H1 (cell line): ENCODE measurements around the gene SLC4A1AP. TPM values are rescaled to one million over a fixed set of nuclear protein-coding genes. Genes with fewer than 3 reads are reported as not detected.
A peak's percentile ranks its signal among the peaks of the same experiment; 100 is the strongest.

Experiments used
- ATF2 ChIP-seq: IDR thresholded peaks from 2 replicates; pipeline ENCODE4 v1.6.1; 2012; ENCODE audit warnings: low read length, inconsistent platforms
- BCL11A ChIP-seq, 2 experiments: IDR thresholded peaks; one replicate each; pipeline ENCODE4 v1.6.1; 2011; ENCODE audit warnings: low read depth in 2 of 2, low read length in 2 of 2, mild to moderate bottlenecking in 2 of 2
- BRCA1 ChIP-seq: IDR thresholded peaks from 2 replicates; pipeline ENCODE4 v1.6.1; 2012; ENCODE audit warnings: low read depth, low read length, improper control_type of control experiment
- CEBPB ChIP-seq: IDR thresholded peaks from 2 replicates; pipeline ENCODE4 v1.6.1; 2012; ENCODE audit warnings: low read depth, low read length
- CHD2 ChIP-seq: IDR thresholded peaks from 2 replicates; pipeline ENCODE4 v1.6.1; 2012; ENCODE audit warnings: low read length, improper control_type of control experiment
- E2F6 ChIP-seq: IDR thresholded peaks from 2 replicates; pipeline ENCODE4 v1.6.1; 2012; ENCODE audit warnings: inconsistent platforms
- EGR1 ChIP-seq: IDR thresholded peaks from 2 replicates; pipeline ENCODE4 v1.6.1; 2011; ENCODE audit warnings: low read depth, low read length, borderline replicate concordance
- EP300 ChIP-seq, 2 experiments: IDR thresholded peaks; 1 replicate in 1 of 2; 2 replicates in 1 of 2; pipeline ENCODE4 v1.6.1; 2011 to 2012; ENCODE audit warnings: low read depth in 2 of 2, low read length in 2 of 2, mild to moderate bottlenecking in 2 of 2, borderline replicate concordance in 1 of 2, inconsistent platforms in 1 of 2, moderate library complexity in 1 of 2
- FOSL1 ChIP-seq: IDR thresholded peaks from 2 replicates; pipeline ENCODE4 v1.6.1; 2011; ENCODE audit warnings: mild to moderate bottlenecking, low read depth, low read length, moderate library complexity; ENCODE audit not compliant: insufficient read depth
- KDM4A ChIP-seq: IDR thresholded peaks from one replicate; pipeline ENCODE4 v1.7.1; 2012; ENCODE audit warnings: low read depth, mild to moderate bottlenecking, moderate library complexity, low read length, inconsistent platforms; ENCODE audit not compliant: severe bottlenecking
- MAFK ChIP-seq: IDR thresholded peaks from 2 replicates; pipeline ENCODE4 v1.6.1; 2012; ENCODE audit warnings: low read depth, mild to moderate bottlenecking, improper control_type of control experiment, low read length
- RBBP5 ChIP-seq: IDR thresholded peaks from 2 replicates; pipeline ENCODE4 v1.7.1; 2012; ENCODE audit warnings: low read depth, mild to moderate bottlenecking, inconsistent platforms, low read length, moderate library complexity, borderline replicate concordance
- RFX5 ChIP-seq: IDR thresholded peaks from 2 replicates; pipeline ENCODE4 v1.6.1; 2011; ENCODE audit warnings: low read depth, low read length, improper control_type of control experiment, borderline replicate concordance
- TAF1 ChIP-seq: IDR thresholded peaks from 2 replicates; pipeline ENCODE4 v1.6.1; 2011; ENCODE audit warnings: mild to moderate bottlenecking, low read depth, low read length
- TBP ChIP-seq: IDR thresholded peaks from 2 replicates; pipeline ENCODE4 v1.6.1; 2011; ENCODE audit warnings: low read depth, low read length, improper control_type of control experiment
- TCF12 ChIP-seq: IDR thresholded peaks from 2 replicates; pipeline ENCODE4 v1.6.1; 2011; ENCODE audit warnings: low read depth, mild to moderate bottlenecking, low read length
- TEAD4 ChIP-seq: IDR thresholded peaks from 2 replicates; pipeline ENCODE4 v1.6.1; 2012; ENCODE audit warnings: low read depth, low read length, inconsistent platforms, mixed read lengths
- ZNF274 ChIP-seq: IDR thresholded peaks from 2 replicates; pipeline ENCODE4 v1.7.0; 2012; ENCODE audit warnings: low read length, borderline replicate concordance; ENCODE audit errors: extremely low read depth
- polyA plus RNA-seq, 7 experiments: library from polyadenylated mRNA; depleted of rRNA in 3 of 7; stranded (reverse) in 5 of 7; unstranded in 2 of 7; fragments of >200 nt in 5 of 7; fragments of 200-250 nt in 2 of 7; gene quantifications; 1 replicate in 5 of 7; 2 replicates in 1 of 7; 4 replicates in 1 of 7; pipeline versions ENCODE4 v1.2.1 to v1.2.3, GENCODE V29; 2011 to 2013; ENCODE audit warnings: missing spikeins in 2 of 7, mixed read lengths in 2 of 7
- total RNA-seq: library from RNA; stranded (reverse); fragmentation: NEBNext Ultra II Directional; extraction: Animal tissue kit (Norgen Biotek cat#: 25700); gene quantifications from 2 replicates; pipeline ENCODE4 v1.2.1, GENCODE V29; 2021
- TF ChIP-seq, protein P1 (sequence below), 3 experiments: IDR thresholded peaks; 1 replicate in 2 of 3; 2 replicates in 1 of 3; pipeline versions ENCODE4 v1.5.1 to v1.6.1; 2011; ENCODE audit warnings: low read length in 3 of 3, mild to moderate bottlenecking in 3 of 3, inconsistent platforms in 2 of 3, low read depth in 1 of 3, moderate library complexity in 1 of 3; ENCODE audit not compliant: insufficient read depth in 1 of 3; ENCODE audit errors: control extremely low read depth in 1 of 3
- TF ChIP-seq, protein P2 (sequence below): IDR thresholded peaks from 2 replicates; pipeline ENCODE4 v1.6.1; 2012; ENCODE audit warnings: inconsistent platforms

Gene SLC4A1AP
- total and polyA plus RNA-seq, 2 of the 8 experiments (the other 6 are each of a cell fraction or from before 2014, with no cell fraction given), result 8.1 to 18.4 TPM

GRCh38 chr2:27735263-27735904 is 71.7 kb downstream of the SLC4A1AP start (continued):
- TF ChIP-seq, protein P1, sequence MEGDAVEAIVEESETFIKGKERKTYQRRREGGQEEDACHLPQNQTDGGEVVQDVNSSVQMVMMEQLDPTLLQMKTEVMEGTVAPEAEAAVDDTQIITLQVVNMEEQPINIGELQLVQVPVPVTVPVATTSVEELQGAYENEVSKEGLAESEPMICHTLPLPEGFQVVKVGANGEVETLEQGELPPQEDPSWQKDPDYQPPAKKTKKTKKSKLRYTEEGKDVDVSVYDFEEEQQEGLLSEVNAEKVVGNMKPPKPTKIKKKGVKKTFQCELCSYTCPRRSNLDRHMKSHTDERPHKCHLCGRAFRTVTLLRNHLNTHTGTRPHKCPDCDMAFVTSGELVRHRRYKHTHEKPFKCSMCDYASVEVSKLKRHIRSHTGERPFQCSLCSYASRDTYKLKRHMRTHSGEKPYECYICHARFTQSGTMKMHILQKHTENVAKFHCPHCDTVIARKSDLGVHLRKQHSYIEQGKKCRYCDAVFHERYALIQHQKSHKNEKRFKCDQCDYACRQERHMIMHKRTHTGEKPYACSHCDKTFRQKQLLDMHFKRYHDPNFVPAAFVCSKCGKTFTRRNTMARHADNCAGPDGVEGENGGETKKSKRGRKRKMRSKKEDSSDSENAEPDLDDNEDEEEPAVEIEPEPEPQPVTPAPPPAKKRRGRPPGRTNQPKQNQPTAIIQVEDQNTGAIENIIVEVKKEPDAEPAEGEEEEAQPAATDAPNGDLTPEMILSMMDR (IDR thresholded peaks at IDR 0.05; ENCODE audit: control extremely low read depth in 1 of 3, insufficient read depth in 1 of 3, low read depth in 1 of 3, low read length in 3 of 3), result no peak
- TF ChIP-seq TBP, result peak; percentile 74; the same call in 1 of the 2 replicates
- TF ChIP-seq TEAD4, result no peak
- no peak for TF ChIP-seq MAFK
- no peak for TF ChIP-seq ZNF274
- TF ChIP-seq CHD2, result no peak
- TF ChIP-seq TAF1, result peak; percentile 71; the same call in 1 of the 2 replicates
- TF ChIP-seq, protein P2, sequence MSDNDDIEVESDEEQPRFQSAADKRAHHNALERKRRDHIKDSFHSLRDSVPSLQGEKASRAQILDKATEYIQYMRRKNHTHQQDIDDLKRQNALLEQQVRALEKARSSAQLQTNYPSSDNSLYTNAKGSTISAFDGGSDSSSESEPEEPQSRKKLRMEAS, result no peak
- TF ChIP-seq KDM4A, result peak; percentile 56
- no peak for TF ChIP-seq TCF12
- no peak for TF ChIP-seq BCL11A (IDR thresholded peaks at IDR 0.05; ENCODE audit: low read depth in 2 of 2, low read length in 2 of 2)
- TF ChIP-seq EGR1, result peak; percentile 95; the same call in 1 of the 2 replicates
- no peak for TF ChIP-seq RFX5
- TF ChIP-seq FOSL1, result no peak
- no peak for TF ChIP-seq EP300 (IDR thresholded peaks at IDR 0.05; ENCODE audit: borderline replicate concordance in 1 of 2, low read depth in 2 of 2, low read length in 2 of 2)
- TF ChIP-seq ATF2, result no peak
- no peak for TF ChIP-seq BRCA1
- peak; percentile 83 for TF ChIP-seq RBBP5
- TF ChIP-seq CEBPB, result no peak
- TF ChIP-seq E2F6, result no peak; the same call in 1 of the 2 replicates
